KMS-11 (cell line): ENCODE results near the gene FBXW7.

Experiments
- H2AFZ ChIP-seq: fragments of 200-600 bp; sonication (generic); 2 replicates; pipeline ENCODE4 v1.6.1; 2016; ENCODE audit warnings: antibody characterized with exemption, mixed run types, low read depth
- H3K27ac ChIP-seq: fragments of 200-600 bp; sonication (generic); 2 replicates; pipeline ENCODE4 v1.6.1; 2016; ENCODE audit warnings: mild to moderate bottlenecking, mixed run types
- H3K27me3 ChIP-seq: fragments of 200-600 bp; sonication (generic); 2 replicates; pipeline ENCODE4 v1.6.1; 2017; ENCODE audit warnings: mild to moderate bottlenecking, low read depth, mixed run types, moderate library complexity; ENCODE audit not compliant: insufficient read depth
- H3K36me3 ChIP-seq: fragments of 200-600 bp; sonication (generic); 2 replicates; pipeline ENCODE4 v1.6.1; 2017; ENCODE audit warnings: mild to moderate bottlenecking, mixed run types; ENCODE audit not compliant: insufficient read depth
- H3K4me1 ChIP-seq: fragments of 200-600 bp; sonication (generic); 2 replicates; pipeline ENCODE4 v1.6.1; 2016; ENCODE audit warnings: mild to moderate bottlenecking, low read depth, mixed run types; ENCODE audit not compliant: poor library complexity, severe bottlenecking
- H3K4me2 ChIP-seq: fragments of 200-600 bp; sonication (generic); 2 replicates; pipeline ENCODE4 v1.7.0; 2016; ENCODE audit warnings: mild to moderate bottlenecking, mixed run types
- H3K4me3 ChIP-seq: fragments of 200-600 bp; sonication (generic); IDR thresholded peaks from 2 replicates; pipeline ENCODE4 v1.6.1; 2017; ENCODE audit warnings: low read depth, low read length, mixed read lengths; ENCODE audit not compliant: insufficient read depth
- H3K79me2 ChIP-seq: fragments of 200-600 bp; sonication (generic); 2 replicates; pipeline ENCODE4 v1.6.1; 2016; ENCODE audit warnings: low read depth, mixed run types; ENCODE audit not compliant: insufficient read depth
- H3K9ac ChIP-seq: fragments of 200-600 bp; sonication (generic); 2 replicates; pipeline ENCODE4 v1.6.1; 2016; ENCODE audit warnings: mild to moderate bottlenecking, mixed run types
- H4K20me1 ChIP-seq: fragments of 200-600 bp; sonication (generic); 2 replicates; pipeline ENCODE4 v1.6.1; 2016; ENCODE audit warnings: mild to moderate bottlenecking, mixed run types; ENCODE audit not compliant: insufficient read depth
- TF ChIP-seq, protein P1 (sequence below): fragments of 200-600 bp; sonication (generic); conservative IDR thresholded peaks from 2 replicates; pipeline ENCODE4 v1.6.1; 2017; ENCODE audit warnings: low read depth, mild to moderate bottlenecking, antibody characterized with exemption, low read length, moderate library complexity, mixed read lengths

FBXW7 gene

DNA sequence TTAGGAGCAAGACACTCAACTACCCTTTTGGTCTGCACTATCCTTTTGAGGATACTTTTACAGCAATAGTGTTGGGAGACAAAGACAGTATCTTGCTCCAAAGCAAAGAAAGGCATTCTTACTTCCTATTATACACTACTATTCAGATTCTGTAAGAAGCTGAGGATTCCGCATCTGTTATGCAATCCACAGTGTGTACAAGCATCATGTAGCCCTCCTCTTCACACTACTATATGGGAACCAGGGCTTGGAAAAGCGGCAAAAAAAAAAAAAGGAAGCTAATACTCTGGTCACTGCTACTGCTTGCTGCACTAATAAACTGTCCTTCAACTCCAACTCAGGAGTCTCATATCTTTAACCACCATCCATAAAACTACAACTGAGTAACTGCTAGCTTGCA is 59.1 kb downstream of the FBXW7 start:
- Histone ChIP-seq H3K4me3 (no peak overlapping the region), H3K4me2 (no peak overlapping the region), H3K36me3 (no peaks in the 10 kb centered on the region), H3K27me3 (no peaks in the 10 kb centered on the region), H3K27ac (no peak overlapping the region), H3K4me1 (no peaks in the 10 kb centered on the region), H4K20me1 (no peaks in the 10 kb centered on the region; the same call in 1 of the 2 replicates), H3K9ac (no peak overlapping the region), H3K79me2 (peaks cover 29% of the 10 kb centered on the region), H2AFZ (no peak overlapping the region)
- TF ChIP-seq, protein P1, sequence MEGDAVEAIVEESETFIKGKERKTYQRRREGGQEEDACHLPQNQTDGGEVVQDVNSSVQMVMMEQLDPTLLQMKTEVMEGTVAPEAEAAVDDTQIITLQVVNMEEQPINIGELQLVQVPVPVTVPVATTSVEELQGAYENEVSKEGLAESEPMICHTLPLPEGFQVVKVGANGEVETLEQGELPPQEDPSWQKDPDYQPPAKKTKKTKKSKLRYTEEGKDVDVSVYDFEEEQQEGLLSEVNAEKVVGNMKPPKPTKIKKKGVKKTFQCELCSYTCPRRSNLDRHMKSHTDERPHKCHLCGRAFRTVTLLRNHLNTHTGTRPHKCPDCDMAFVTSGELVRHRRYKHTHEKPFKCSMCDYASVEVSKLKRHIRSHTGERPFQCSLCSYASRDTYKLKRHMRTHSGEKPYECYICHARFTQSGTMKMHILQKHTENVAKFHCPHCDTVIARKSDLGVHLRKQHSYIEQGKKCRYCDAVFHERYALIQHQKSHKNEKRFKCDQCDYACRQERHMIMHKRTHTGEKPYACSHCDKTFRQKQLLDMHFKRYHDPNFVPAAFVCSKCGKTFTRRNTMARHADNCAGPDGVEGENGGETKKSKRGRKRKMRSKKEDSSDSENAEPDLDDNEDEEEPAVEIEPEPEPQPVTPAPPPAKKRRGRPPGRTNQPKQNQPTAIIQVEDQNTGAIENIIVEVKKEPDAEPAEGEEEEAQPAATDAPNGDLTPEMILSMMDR = no peak

DNA sequence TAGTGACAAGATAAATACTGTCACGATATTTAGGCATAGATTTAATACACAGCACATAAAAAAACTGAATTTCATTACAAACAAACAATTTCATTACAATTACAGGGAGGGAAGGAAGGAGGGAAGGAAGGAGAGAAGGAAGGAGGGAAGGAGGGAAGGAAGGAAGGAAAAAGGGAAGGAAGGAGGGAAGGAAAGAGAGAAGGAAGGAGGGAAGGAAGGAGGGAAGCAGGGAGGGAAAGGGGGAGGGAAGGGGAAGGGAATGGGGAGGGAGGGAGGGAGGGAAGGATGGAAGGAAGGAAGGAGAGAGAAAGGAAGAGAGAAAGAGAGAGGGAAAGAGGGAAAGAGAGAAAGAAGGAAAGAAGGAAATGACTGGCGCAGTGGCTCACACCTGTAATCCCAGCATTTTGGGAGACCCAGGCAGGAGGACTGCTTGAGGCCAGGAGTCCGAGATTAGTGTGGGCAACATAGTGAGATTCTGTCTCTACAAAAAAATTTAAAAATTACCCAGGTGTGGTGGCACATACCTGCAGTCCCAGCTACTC is 64.6 kb downstream of the FBXW7 start:
- H4K20me1 ChIP-seq = no peaks in the 10 kb centered on the region
- peaks cover 50% of the 10 kb centered on the region for H3K79me2 ChIP-seq
- no peak overlapping the region for H3K4me3 ChIP-seq
- H3K9ac ChIP-seq = no peak overlapping the region
- no peak overlapping the region for H3K27ac ChIP-seq
- TF ChIP-seq, protein P1 = no peak
- no peaks in the 10 kb centered on the region for H3K4me1 ChIP-seq
- H3K36me3 ChIP-seq = no peaks in the 10 kb centered on the region
- no peaks in the 10 kb centered on the region for H3K27me3 ChIP-seq
- H3K4me2 ChIP-seq = no peak overlapping the region
- H2AFZ ChIP-seq = no peak overlapping the region

DNA sequence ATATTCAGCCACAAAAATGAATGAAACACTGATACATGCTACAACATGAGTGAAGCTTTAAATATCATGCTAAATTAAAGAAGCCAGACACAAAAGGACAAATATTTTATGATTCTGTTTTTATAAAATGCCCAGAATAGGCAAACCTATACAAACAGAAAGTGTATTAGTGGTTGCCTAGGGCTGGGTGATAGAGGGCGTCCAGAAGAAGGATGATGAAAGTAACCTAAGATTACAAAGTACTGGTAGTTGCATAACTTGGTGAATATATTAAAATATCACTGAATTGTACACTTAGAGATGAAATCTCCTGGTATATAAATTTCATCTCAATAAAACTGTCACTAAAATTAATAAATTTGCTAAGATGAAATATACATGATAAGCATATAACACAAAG is 67.5 kb downstream of the FBXW7 start:
- TF ChIP-seq, protein P1 = no peak
- peaks cover 3% of the 10 kb centered on the region for H3K4me1 ChIP-seq
- no peaks in the 10 kb centered on the region for H3K36me3 ChIP-seq
- no peak overlapping the region for H3K27ac ChIP-seq
- 0 out of 2 replicates have a peak, but pooled peaks cover 2% of the 10 kb centered on the region for H4K20me1 ChIP-seq
- no peaks in the 10 kb centered on the region for H3K27me3 ChIP-seq
- no peak overlapping the region for H2AFZ ChIP-seq
- H3K4me2 ChIP-seq = no peak overlapping the region
- no peak overlapping the region for H3K4me3 ChIP-seq
- peaks cover 54% of the 10 kb centered on the region for H3K79me2 ChIP-seq
- H3K9ac ChIP-seq = no peak overlapping the region

DNA sequence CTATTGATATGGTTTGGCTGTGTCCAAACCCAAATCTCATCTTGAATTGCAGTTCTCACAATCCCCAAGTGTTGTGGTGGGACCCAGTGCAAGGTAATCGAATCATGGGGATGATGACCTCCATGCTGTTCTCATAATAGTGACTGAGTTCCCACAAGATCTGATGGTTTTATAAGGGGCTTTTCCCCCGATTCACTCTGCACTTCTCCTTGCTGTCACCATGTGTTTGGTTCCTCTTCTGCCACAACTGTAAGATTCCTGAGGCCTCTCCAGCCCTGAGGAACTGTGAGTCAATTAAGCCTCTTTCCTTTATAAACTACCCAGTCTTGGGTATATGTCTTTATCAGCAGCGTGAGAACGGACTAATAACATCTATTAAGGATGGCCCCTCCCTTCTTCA is 68.8 kb downstream of the FBXW7 start:
- TF ChIP-seq, protein P1 = no peak
- Histone ChIP-seq H3K4me1 (peaks cover 15% of the 10 kb centered on the region), H3K4me2 (no peak overlapping the region), H3K9ac (no peak overlapping the region), H3K79me2 (peaks cover 54% of the 10 kb centered on the region), H3K27me3 (no peaks in the 10 kb centered on the region), H3K36me3 (no peaks in the 10 kb centered on the region), H3K4me3 (no peak overlapping the region), H3K27ac (no peak overlapping the region), H4K20me1 (0 out of 2 replicates have a peak, but pooled peaks cover 2% of the 10 kb centered on the region), H2AFZ (no peak overlapping the region)
